Measurements from ENCODE around the gene FARP1.

Gene FARP1

GRCh38 chr13:98327371-98328270 is 184.7 kb downstream of the FARP1 start:
- Histone ChIP-seq H3K4me3 (ENCODE audit: insufficient read depth, low read length, poor library complexity, severe bottlenecking) (no peak overlapping the region), H3K9ac (ENCODE audit: low read length) (no peak overlapping the region), H3K27ac (ENCODE audit: low read depth, low read length) (no peak overlapping the region), H3K4me2 (ENCODE audit: low read depth, low read length, poor library complexity, severe bottlenecking) (no peak overlapping the region), H3K36me3 (ENCODE audit: low read length) (no peaks in the 10 kb centered on the region), H3K9me3 (ENCODE audit: insufficient read depth, low read length) (no peaks in the 10 kb centered on the region), H3K79me2 (ENCODE audit: insufficient read depth, low read length) (no peaks in the 10 kb centered on the region), H3K9me2 (replicated peaks; ENCODE audit: insufficient read depth, low read length) (no peaks in the 10 kb centered on the region), H2AFZ (ENCODE audit: low read depth, low read length, severe bottlenecking) (no peak overlapping the region), H3F3A (ENCODE audit: insufficient read depth) (no peaks in the 10 kb centered on the region), H3K27me3 (ENCODE audit: low read length) (no peaks in the 10 kb centered on the region), H4K20me1 (ENCODE audit: low read depth, low read length) (no peaks in the 10 kb centered on the region)
- TF ChIP-seq EZH2phosphoT487 (conservative IDR thresholded peaks at IDR 0.05; ENCODE audit: low read length) (no peak), CTCF (IDR thresholded peaks at IDR 0.05; ENCODE audit: insufficient read depth, low read length, poor library complexity, severe bottlenecking) (no peak)

GRCh38 chr13:98328511-98328910 is 185.6 kb downstream of the FARP1 start:
- TF ChIP-seq EZH2phosphoT487 (conservative IDR thresholded peaks at IDR 0.05; ENCODE audit: low read length) (no peak), CTCF (IDR thresholded peaks at IDR 0.05; ENCODE audit: insufficient read depth, low read length, poor library complexity, severe bottlenecking) (no peak)
- H3K36me3 ChIP-seq (ENCODE audit: low read length): no peaks in the 10 kb centered on the region
- H4K20me1 ChIP-seq (ENCODE audit: low read depth, low read length): no peaks in the 10 kb centered on the region
- no peaks in the 10 kb centered on the region for H3K79me2 ChIP-seq (ENCODE audit: insufficient read depth, low read length)
- no peaks in the 10 kb centered on the region for H3K27me3 ChIP-seq (ENCODE audit: low read length)
- H3K9me3 ChIP-seq (ENCODE audit: insufficient read depth, low read length): no peaks in the 10 kb centered on the region
- H3K4me2 ChIP-seq (ENCODE audit: low read depth, low read length, poor library complexity, severe bottlenecking): no peak overlapping the region
- no peak overlapping the region for H3K4me3 ChIP-seq (ENCODE audit: insufficient read depth, low read length, poor library complexity, severe bottlenecking)
- H3K9ac ChIP-seq (ENCODE audit: low read length): no peak overlapping the region
- no peak overlapping the region for H2AFZ ChIP-seq (ENCODE audit: low read depth, low read length, severe bottlenecking)
- no peak overlapping the region for H3K27ac ChIP-seq (ENCODE audit: low read depth, low read length)
- no peaks in the 10 kb centered on the region for H3K9me2 ChIP-seq (replicated peaks; ENCODE audit: insufficient read depth, low read length)
- H3F3A ChIP-seq (ENCODE audit: insufficient read depth): no peaks in the 10 kb centered on the region

GRCh38 chr13:98332222-98332621 is 189.3 kb downstream of the FARP1 start:
- Histone ChIP-seq H3K9ac (ENCODE audit: low read length) (no peak overlapping the region), H4K20me1 (ENCODE audit: low read depth, low read length) (no peaks in the 10 kb centered on the region), H3K4me2 (ENCODE audit: low read depth, low read length, poor library complexity, severe bottlenecking) (no peak overlapping the region), H3K9me2 (replicated peaks; ENCODE audit: insufficient read depth, low read length) (no peaks in the 10 kb centered on the region), H3K27ac (ENCODE audit: low read depth, low read length) (no peak overlapping the region), H3K36me3 (ENCODE audit: low read length) (no peaks in the 10 kb centered on the region), H3K79me2 (ENCODE audit: insufficient read depth, low read length) (no peaks in the 10 kb centered on the region), H3K27me3 (ENCODE audit: low read length) (no peaks in the 10 kb centered on the region), H3K4me3 (ENCODE audit: insufficient read depth, low read length, poor library complexity, severe bottlenecking) (no peak overlapping the region), H2AFZ (ENCODE audit: low read depth, low read length, severe bottlenecking) (no peak overlapping the region), H3K9me3 (ENCODE audit: insufficient read depth, low read length) (no peaks in the 10 kb centered on the region), H3F3A (ENCODE audit: insufficient read depth) (no peaks in the 10 kb centered on the region)
- no peak for TF ChIP-seq CTCF (IDR thresholded peaks at IDR 0.05; ENCODE audit: insufficient read depth, low read length, poor library complexity, severe bottlenecking)
- TF ChIP-seq EZH2phosphoT487 (conservative IDR thresholded peaks at IDR 0.05; ENCODE audit: low read length): no peak

All from SU-DHL-6 (cell line).